Transverse colon (tissue), 4 donors: ENCODE results near the gene NEK11.

ENCODE experiments used
- EP300 ChIP-seq: sonication (generic); formaldehyde crosslinking; IDR thresholded peaks from one replicate; pipeline ENCODE4 v1.6.1; 2017; ENCODE audit warnings: antibody characterized with exemption, low read depth
- POLR2A ChIP-seq: fragments of 450-650 bp; IDR thresholded peaks from one replicate; pipeline ENCODE4 v1.6.1; 2016; ENCODE audit warnings: antibody characterized with exemption, mild to moderate bottlenecking, moderate library complexity
- POLR2AphosphoS5 ChIP-seq, 3 donors: sonication (generic); formaldehyde crosslinking; IDR thresholded peaks; one replicate each; pipeline ENCODE4 v1.6.1; 2016; ENCODE audit warnings: antibody characterized with exemption in 3 of 3
- TF ChIP-seq, protein P1 (sequence below), 5 experiments: fragments of 200-600 bp in 3 of 5; fragments of 450-650 bp in 2 of 5; sonication (generic) in 3 of 5; IDR thresholded peaks; 1 replicate in 2 of 5; 2 replicates in 3 of 5; pipeline ENCODE4 v1.5.1; 2016 to 2017; ENCODE audit warnings: antibody characterized with exemption in 5 of 5, inconsistent platforms in 3 of 5, mild to moderate bottlenecking in 2 of 5, moderate library complexity in 1 of 5

- TF ChIP-seq POLR2A, result no peak
- TF ChIP-seq, protein P1, sequence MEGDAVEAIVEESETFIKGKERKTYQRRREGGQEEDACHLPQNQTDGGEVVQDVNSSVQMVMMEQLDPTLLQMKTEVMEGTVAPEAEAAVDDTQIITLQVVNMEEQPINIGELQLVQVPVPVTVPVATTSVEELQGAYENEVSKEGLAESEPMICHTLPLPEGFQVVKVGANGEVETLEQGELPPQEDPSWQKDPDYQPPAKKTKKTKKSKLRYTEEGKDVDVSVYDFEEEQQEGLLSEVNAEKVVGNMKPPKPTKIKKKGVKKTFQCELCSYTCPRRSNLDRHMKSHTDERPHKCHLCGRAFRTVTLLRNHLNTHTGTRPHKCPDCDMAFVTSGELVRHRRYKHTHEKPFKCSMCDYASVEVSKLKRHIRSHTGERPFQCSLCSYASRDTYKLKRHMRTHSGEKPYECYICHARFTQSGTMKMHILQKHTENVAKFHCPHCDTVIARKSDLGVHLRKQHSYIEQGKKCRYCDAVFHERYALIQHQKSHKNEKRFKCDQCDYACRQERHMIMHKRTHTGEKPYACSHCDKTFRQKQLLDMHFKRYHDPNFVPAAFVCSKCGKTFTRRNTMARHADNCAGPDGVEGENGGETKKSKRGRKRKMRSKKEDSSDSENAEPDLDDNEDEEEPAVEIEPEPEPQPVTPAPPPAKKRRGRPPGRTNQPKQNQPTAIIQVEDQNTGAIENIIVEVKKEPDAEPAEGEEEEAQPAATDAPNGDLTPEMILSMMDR (IDR thresholded peaks at IDR 0.05), result no peak
- TF ChIP-seq EP300, result no peak
- TF ChIP-seq POLR2AphosphoS5 (IDR thresholded peaks at IDR 0.05), result no peak
These were observed 174.0 kb downstream of the NEK11 start for GRCh38 chr3:131200636-131201199.
